DND-41 (cell line): ENCODE results near the gene BAAT.

Experiments
- EZH2 ChIP-seq: IDR thresholded peaks from 3 replicates; pipeline ENCODE4 v1.6.1; 2012; ENCODE audit warnings: borderline replicate concordance, low read depth, mild to moderate bottlenecking, moderate library complexity, low read length, inconsistent platforms; ENCODE audit not compliant: severe bottlenecking
- TF ChIP-seq, protein P1 (sequence below): IDR thresholded peaks from 2 replicates; pipeline ENCODE4 v1.5.1; 2012; ENCODE audit warnings: borderline replicate concordance, low read length, moderate library complexity, mild to moderate bottlenecking; ENCODE audit not compliant: poor library complexity, severe bottlenecking; ENCODE audit errors: extremely low read depth

DNA sequence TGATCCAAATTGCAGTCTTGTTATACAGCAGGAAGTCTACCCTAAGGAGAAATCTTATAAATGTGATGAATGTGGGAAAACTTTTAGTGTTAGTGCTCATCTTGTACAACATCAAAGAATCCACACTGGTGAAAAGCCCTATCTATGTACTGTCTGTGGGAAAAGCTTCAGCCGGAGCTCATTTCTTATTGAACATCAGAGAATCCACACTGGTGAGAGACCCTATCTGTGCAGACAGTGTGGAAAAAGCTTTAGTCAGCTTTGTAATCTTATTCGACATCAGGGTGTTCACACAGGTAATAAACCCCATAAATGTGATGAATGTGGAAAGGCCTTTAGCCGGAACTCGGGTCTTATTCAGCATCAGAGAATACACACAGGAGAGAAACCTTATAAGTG lies 24.3 kb upstream of the BAAT start:
- TF ChIP-seq, protein P1, sequence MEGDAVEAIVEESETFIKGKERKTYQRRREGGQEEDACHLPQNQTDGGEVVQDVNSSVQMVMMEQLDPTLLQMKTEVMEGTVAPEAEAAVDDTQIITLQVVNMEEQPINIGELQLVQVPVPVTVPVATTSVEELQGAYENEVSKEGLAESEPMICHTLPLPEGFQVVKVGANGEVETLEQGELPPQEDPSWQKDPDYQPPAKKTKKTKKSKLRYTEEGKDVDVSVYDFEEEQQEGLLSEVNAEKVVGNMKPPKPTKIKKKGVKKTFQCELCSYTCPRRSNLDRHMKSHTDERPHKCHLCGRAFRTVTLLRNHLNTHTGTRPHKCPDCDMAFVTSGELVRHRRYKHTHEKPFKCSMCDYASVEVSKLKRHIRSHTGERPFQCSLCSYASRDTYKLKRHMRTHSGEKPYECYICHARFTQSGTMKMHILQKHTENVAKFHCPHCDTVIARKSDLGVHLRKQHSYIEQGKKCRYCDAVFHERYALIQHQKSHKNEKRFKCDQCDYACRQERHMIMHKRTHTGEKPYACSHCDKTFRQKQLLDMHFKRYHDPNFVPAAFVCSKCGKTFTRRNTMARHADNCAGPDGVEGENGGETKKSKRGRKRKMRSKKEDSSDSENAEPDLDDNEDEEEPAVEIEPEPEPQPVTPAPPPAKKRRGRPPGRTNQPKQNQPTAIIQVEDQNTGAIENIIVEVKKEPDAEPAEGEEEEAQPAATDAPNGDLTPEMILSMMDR = no peak
- TF ChIP-seq EZH2 = no peak
